ENCODE results near the gene AFG3L2. TPM values are rescaled to one million over a fixed set of nuclear protein-coding genes. Genes with fewer than 3 reads are reported as not detected.

The AFG3L2 gene
- total and polyA plus RNA-seq, 12 donors = 15.6 to 89.8 (median 47.4) TPM

GRCh38 chr18:12308386-12309100 lies 68.5 kb downstream of the AFG3L2 start:
- Histone ChIP-seq H3K27me3 (no peaks in the 10 kb centered on the region), H3K36me3 (replicated peaks in 1 of 2) (peaks cover 0 to 12% of the 10 kb centered on the region in 2 donors), H3K4me1 (replicated peaks in 1 of 2) (peaks cover 0 to 7% of the 10 kb centered on the region in 2 donors), H3K27ac (peak overlapping the region in 4 of 5 donors; percentile 82 to 97 (median 87)), H3K4me3 (peak overlapping the region in 2 of 4 donors; percentile 40 to 80), H3K9me3 (replicated peaks in 1 of 3) (peaks cover 0 to 5% (median 0%) of the 10 kb centered on the region in 3 donors)
- DNase-seq = peak; percentile 78 to 89 (median 87)
- 0 to 1% (median 0%) methylated on average over 21 to 81 of the region's 81 CpGs; no CpG with 5 or more reads in 1 of the 4 donors for WGBS, 4 donors
- TF ChIP-seq CTCF (IDR thresholded peaks at IDR 0.05) (no peak), POLR2A (IDR thresholded peaks at IDR 0.05) (peak in 1 of 2 donors; percentile 41)
- intact Hi-C loops (cut with DNase I) = no loop called here

GRCh38 chr18:12307701-12308385 lies 69.2 kb downstream of the AFG3L2 start, which contains the start of gene TUBB6:
Gene TUBB6, plus strand, starts transcription at chr18:12308241. Its CDS starts 52 bp downstream, at chr18:12308293.
- peaks cover 0 to 12% of the 10 kb centered on the region in 2 donors for H3K36me3 ChIP-seq (replicated peaks in 1 of 2)
- WGBS, 4 donors = 1 to 2% (median 2%) methylated on average over 6 to 87 of the region's 88 CpGs; no CpG with 5 or more reads in 1 of the 4 donors
- intact Hi-C loops (cut with DNase I) = no loop called here
- peak; percentile 25 to 49 for TF ChIP-seq POLR2A (IDR thresholded peaks at IDR 0.05)
- TF ChIP-seq CTCF (IDR thresholded peaks at IDR 0.05) = no peak
- peak within 1 kb of the TSS in 2 of 4 donors; percentile 40 to 80 for H3K4me3 ChIP-seq
- H3K9me3 ChIP-seq (replicated peaks in 1 of 3) = peaks cover 0 to 5% (median 0%) of the 10 kb centered on the region in 3 donors
- peak within 1 kb of the TSS in 4 of 5 donors; percentile 82 to 97 (median 87) for H3K27ac ChIP-seq
- peaks cover 0 to 7% of the 10 kb centered on the region in 2 donors for H3K4me1 ChIP-seq (replicated peaks in 1 of 2)
- DNase-seq = peak; percentile 38 to 72 (median 57)
- H3K27me3 ChIP-seq = no peaks in the 10 kb centered on the region

- no peaks in the 10 kb centered on the region for H3K27me3 ChIP-seq
- WGBS, 4 donors = 30 to 38% (median 32%) methylated on average over 32 to 39 of the region's 39 CpGs
- intact Hi-C loops (cut with DNase I) = no loop called here
- peaks cover 0 to 7% of the 10 kb centered on the region in 2 donors for H3K4me1 ChIP-seq (replicated peaks in 1 of 2)
- peak overlapping the region in 4 of 5 donors; percentile 65 to 97 (median 78) for H3K27ac ChIP-seq
- TF ChIP-seq CTCF (IDR thresholded peaks at IDR 0.05) = no peak
- no peak for TF ChIP-seq POLR2A (IDR thresholded peaks at IDR 0.05)
- peaks cover 0 to 10% of the 10 kb centered on the region in 2 donors for H3K36me3 ChIP-seq (replicated peaks in 1 of 2)
- DNase-seq = peak in 5 of 7 donors; percentile 21 to 62 (median 32)
- H3K9me3 ChIP-seq (replicated peaks in 1 of 3) = peaks cover 0 to 2% (median 0%) of the 10 kb centered on the region in 3 donors
- peak overlapping the region in 1 of 4 donors; percentile 80 for H3K4me3 ChIP-seq
These were observed 70.0 kb downstream of the AFG3L2 start for GRCh38 chr18:12306752-12307700.

All from adrenal gland (tissue), 12 donors.